PC-9 (cell line): ENCODE data around the gene TYK2.

Source experiments
- CTCF ChIP-seq: fragments of 200-600 bp; sonication (generic); conservative IDR thresholded peaks from 2 replicates; pipeline ENCODE4 v1.6.1; 2017; ENCODE audit warnings: mixed run types, antibody characterized with exemption, mild to moderate bottlenecking, moderate library complexity
- EZH2 ChIP-seq: fragments of 200-600 bp; sonication (generic); IDR thresholded peaks from 2 replicates; pipeline ENCODE4 v1.8.0; 2017; ENCODE audit warnings: antibody characterized with exemption, low read depth

GRCh38 chr19:10416083-10416379 lies 35.7 kb upstream of the TYK2 start:
- TF ChIP-seq CTCF (no peak), EZH2 (no peak)
